Measurements from ENCODE around the gene TSC22D3.

DNA sequence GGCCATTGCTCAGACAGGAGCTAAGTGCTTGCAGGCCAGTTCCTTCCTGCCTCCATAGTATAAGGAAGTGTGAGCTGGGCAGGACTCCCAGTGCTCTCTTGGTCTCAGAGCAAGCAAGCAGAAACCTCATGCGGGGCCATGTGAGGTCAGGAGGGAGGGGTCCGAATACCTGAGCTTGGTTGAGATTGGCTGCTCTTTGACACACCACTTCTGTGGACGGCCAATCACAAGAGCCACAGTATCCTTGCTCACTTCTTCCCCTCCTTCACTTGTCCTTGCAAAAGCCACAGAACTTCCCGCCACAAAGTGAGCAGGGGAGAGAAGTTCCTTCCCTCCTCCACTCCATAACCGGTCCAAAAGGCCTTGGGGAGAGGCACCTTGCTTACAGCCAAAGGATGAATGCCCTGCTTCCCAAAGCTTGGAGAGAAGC lies 90.6 kb downstream of the TSC22D3 start:
- TF ChIP-seq, protein P1, sequence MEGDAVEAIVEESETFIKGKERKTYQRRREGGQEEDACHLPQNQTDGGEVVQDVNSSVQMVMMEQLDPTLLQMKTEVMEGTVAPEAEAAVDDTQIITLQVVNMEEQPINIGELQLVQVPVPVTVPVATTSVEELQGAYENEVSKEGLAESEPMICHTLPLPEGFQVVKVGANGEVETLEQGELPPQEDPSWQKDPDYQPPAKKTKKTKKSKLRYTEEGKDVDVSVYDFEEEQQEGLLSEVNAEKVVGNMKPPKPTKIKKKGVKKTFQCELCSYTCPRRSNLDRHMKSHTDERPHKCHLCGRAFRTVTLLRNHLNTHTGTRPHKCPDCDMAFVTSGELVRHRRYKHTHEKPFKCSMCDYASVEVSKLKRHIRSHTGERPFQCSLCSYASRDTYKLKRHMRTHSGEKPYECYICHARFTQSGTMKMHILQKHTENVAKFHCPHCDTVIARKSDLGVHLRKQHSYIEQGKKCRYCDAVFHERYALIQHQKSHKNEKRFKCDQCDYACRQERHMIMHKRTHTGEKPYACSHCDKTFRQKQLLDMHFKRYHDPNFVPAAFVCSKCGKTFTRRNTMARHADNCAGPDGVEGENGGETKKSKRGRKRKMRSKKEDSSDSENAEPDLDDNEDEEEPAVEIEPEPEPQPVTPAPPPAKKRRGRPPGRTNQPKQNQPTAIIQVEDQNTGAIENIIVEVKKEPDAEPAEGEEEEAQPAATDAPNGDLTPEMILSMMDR (IDR thresholded peaks at IDR 0.05): no peak
- TF ChIP-seq EZH2 (IDR thresholded peaks at IDR 0.05; ENCODE audit: borderline replicate concordance, insufficient read depth, low read depth, low read length, poor library complexity, severe bottlenecking): no peak
